Measurements from ENCODE around the gene GLIS2.
"Not testable (repeated sequence)": the region's sequence is repeated elsewhere in the genome, so short reads cannot be mapped to it uniquely, and the experiment has no call there.

The GLIS2 gene

DNA sequence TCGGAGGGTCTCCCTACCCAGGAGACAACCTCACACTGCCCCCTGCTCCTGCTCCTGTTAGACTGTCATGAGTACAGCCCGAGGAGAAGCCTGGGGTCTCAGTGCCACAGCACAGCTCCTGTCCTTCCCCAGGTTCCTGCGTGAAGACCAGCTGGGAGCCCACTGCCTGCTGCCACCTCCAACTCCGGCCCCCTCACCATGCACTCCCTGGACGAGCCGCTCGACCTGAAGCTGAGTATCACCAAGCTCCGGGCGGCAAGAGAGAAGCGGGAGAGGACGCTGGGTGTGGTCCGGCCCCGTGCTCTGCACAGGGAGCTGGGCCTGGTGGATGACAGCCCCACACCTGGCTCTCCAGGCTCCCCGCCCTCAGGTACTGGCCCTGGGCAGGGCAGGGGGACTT lies 16.2 kb downstream of the GLIS2 start:
- peaks cover 12% of the 10 kb centered on the region; the same call in 1 of the 2 replicates for H3K4me1 ChIP-seq (ENCODE audit: insufficient read depth, low read length)
- peaks cover 5% of the 10 kb centered on the region; the same call in 1 of the 2 replicates for H3K36me3 ChIP-seq (ENCODE audit: insufficient read depth, low read length)
- H3K9me3 ChIP-seq (ENCODE audit: control insufficient read depth, insufficient read depth, low read length): no peaks in the 10 kb centered on the region
- H3K9ac ChIP-seq (ENCODE audit: low read depth, low read length): no peak overlapping the region

DNA sequence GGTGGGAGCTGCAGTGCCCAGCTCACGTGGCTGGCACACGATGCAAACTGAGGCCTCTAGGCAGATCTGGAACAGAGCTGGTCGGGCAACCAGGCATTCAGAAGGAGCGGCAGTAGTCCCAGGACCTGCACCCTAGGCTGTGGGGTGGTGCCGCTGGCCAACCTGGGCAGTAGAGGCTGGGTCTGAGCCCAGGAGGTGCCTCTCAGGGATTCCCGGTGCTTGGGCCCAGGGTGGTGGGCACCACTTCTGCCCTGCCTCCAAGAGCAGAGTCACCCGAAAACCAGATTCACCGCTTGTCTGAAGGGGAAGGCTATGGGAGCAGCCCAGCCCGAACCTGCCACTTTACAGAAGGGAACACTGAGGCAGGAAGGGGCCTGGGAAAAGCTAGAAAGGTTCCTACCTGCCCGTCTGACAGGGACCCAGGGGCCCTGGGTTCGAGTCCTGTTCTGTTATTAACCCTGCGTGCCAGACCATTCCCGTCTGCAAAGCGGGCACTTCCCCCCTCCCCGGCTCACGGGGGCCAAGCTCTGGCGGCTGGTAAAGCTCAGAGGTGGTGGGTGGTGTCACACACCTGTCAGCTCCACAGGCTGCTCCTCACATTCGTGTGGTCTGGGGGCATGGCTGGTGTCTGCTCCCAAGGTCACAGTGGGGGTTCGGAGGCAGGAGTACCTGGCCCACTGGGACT lies 16.9 kb downstream of the GLIS2 start:
- no peak overlapping the region for H3K9ac ChIP-seq (ENCODE audit: low read depth, low read length)
- H3K4me1 ChIP-seq (ENCODE audit: insufficient read depth, low read length): peaks cover 10% of the 10 kb centered on the region; the same call in 1 of the 2 replicates
- H3K9me3 ChIP-seq (ENCODE audit: control insufficient read depth, insufficient read depth, low read length): no peaks in the 10 kb centered on the region
- peaks cover 5% of the 10 kb centered on the region; the same call in 1 of the 2 replicates for H3K36me3 ChIP-seq (ENCODE audit: insufficient read depth, low read length)

- no peaks in the 10 kb centered on the region for H3K9me3 ChIP-seq (ENCODE audit: control insufficient read depth, insufficient read depth, low read length)
- H3K4me1 ChIP-seq (ENCODE audit: insufficient read depth, low read length): peaks cover 9% of the 10 kb centered on the region; the same call in 1 of the 2 replicates
- H3K9ac ChIP-seq (ENCODE audit: low read depth, low read length): no peak overlapping the region
- peaks cover 5% of the 10 kb centered on the region; the same call in 1 of the 2 replicates for H3K36me3 ChIP-seq (ENCODE audit: insufficient read depth, low read length)
These were observed 17.4 kb downstream of the GLIS2 start for GRCh38 chr16:4333308-4333638.

DNA sequence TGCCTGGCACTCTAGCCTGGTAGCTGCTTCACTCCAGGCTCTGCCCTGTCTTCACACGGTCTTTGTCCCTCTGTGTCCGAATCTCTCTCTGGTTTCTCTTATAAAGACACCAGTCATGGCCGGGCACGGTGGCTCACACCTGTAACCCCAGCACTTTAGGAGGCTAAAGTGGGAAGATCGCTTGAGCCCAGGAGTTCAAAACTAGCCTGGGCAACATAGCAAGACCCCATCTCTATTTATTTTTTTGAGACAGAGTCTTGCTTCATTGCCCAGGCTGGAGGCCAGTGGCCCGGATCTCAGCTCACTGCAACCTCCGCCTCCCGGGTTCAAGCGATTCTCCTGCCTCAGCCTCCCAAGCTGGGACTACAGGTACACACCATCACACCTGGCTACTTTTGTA lies 17.8 kb downstream of the GLIS2 start:
- H3K4me1 ChIP-seq (ENCODE audit: insufficient read depth, low read length); H3K36me3 ChIP-seq (ENCODE audit: insufficient read depth, low read length); H3K9me3 ChIP-seq (ENCODE audit: control insufficient read depth, insufficient read depth, low read length); H3K9ac ChIP-seq (ENCODE audit: low read depth, low read length): not testable (repeated sequence)

DNA sequence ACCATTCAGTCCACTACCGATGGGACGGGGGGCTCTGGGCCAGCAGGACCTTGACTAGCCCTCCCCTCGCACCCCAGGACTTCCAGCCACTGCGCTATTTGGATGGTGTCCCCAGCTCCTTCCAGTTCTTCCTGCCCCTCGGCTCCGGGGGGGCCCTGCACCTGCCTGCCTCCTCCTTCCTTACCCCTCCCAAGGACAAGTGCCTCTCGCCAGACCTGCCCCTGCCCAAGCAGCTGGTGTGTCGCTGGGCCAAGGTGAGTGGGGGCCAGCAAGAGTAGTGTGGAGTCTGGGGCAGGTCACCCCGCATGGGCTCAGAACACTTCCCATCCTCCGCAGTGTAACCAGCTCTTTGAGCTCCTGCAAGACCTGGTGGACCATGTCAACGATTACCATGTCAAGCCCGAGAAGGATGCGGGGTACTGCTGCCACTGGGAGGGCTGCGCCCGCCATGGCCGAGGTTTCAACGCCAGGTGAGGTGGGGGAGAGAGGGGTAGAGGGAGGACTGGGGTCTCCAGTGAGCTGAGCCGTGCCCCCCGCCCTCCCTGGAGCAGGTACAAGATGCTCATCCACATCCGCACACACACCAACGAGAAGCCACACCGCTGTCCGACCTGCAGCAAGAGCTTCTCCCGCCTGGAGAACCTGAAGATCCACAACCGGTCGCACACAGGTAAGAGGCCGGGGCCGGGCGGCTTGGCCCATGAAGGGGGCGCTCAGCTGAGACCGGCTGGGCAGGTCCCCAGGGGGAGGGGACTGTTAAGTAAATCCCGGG lies 19.0 kb downstream of the GLIS2 start:
- H3K36me3 ChIP-seq (ENCODE audit: insufficient read depth, low read length): peaks cover 11% of the 10 kb centered on the region
- H3K9me3 ChIP-seq (ENCODE audit: control insufficient read depth, insufficient read depth, low read length): no peaks in the 10 kb centered on the region
- H3K9ac ChIP-seq (ENCODE audit: low read depth, low read length): no peak overlapping the region
- H3K4me1 ChIP-seq (ENCODE audit: insufficient read depth, low read length): no peaks in the 10 kb centered on the region

GRCh38 chr16:4336701-4337539 lies 21.1 kb downstream of the GLIS2 start:
- Histone ChIP-seq H3K36me3 (ENCODE audit: insufficient read depth, low read length) (peaks cover 18% of the 10 kb centered on the region), H3K9ac (ENCODE audit: low read depth, low read length) (no peak overlapping the region), H3K4me1 (ENCODE audit: insufficient read depth, low read length) (no peaks in the 10 kb centered on the region), H3K9me3 (ENCODE audit: control insufficient read depth, insufficient read depth, low read length) (no peaks in the 10 kb centered on the region)

- H3K9ac ChIP-seq (ENCODE audit: low read depth, low read length): no peak overlapping the region
- H3K36me3 ChIP-seq (ENCODE audit: insufficient read depth, low read length): peaks cover 18% of the 10 kb centered on the region
- H3K4me1 ChIP-seq (ENCODE audit: insufficient read depth, low read length): no peaks in the 10 kb centered on the region
- H3K9me3 ChIP-seq (ENCODE audit: control insufficient read depth, insufficient read depth, low read length): no peaks in the 10 kb centered on the region
These were observed 21.7 kb downstream of the GLIS2 start for GRCh38 chr16:4337540-4338088.

DNA sequence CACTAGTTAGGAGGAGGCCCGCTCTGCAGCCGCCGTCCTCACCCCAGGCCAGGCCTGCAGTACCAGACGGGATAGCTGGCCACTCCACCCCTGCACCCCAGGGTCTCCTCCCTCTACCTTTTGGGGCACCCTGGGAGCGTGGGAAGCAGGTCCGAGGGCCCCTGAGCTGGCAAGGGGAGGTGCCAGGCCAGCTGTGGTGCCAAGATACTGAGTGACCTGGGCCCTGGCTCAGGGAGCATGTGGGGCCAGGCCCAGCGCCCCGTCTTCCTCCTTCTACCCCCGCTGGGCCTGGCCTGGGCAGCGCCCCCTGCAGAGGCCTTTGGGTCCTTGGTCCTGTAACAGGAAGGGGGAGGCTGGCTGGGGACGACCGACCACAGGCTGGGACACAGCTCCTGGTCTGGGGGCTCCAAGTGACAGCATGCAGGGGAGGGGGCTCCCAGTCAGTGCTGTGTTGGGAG lies 22.3 kb downstream of the GLIS2 start:
- H3K9ac ChIP-seq (ENCODE audit: low read depth, low read length): no peak overlapping the region
- no peaks in the 10 kb centered on the region for H3K9me3 ChIP-seq (ENCODE audit: control insufficient read depth, insufficient read depth, low read length)
- H3K4me1 ChIP-seq (ENCODE audit: insufficient read depth, low read length): no peaks in the 10 kb centered on the region
- H3K36me3 ChIP-seq (ENCODE audit: insufficient read depth, low read length): peaks cover 18% of the 10 kb centered on the region

GRCh38 chr16:4338712-4339299 lies 22.9 kb downstream of the GLIS2 start:
- no peaks in the 10 kb centered on the region for H3K4me1 ChIP-seq (ENCODE audit: insufficient read depth, low read length)
- no peaks in the 10 kb centered on the region for H3K9me3 ChIP-seq (ENCODE audit: control insufficient read depth, insufficient read depth, low read length)
- H3K36me3 ChIP-seq (ENCODE audit: insufficient read depth, low read length): peaks cover 18% of the 10 kb centered on the region
- no peak overlapping the region for H3K9ac ChIP-seq (ENCODE audit: low read depth, low read length)

GRCh38 chr16:4339455-4339854 lies 23.6 kb downstream of the GLIS2 start:
- Histone ChIP-seq H3K36me3 (ENCODE audit: insufficient read depth, low read length) (peaks cover 18% of the 10 kb centered on the region), H3K9ac (ENCODE audit: low read depth, low read length) (no peak overlapping the region), H3K4me1 (ENCODE audit: insufficient read depth, low read length) (no peaks in the 10 kb centered on the region)

DNA sequence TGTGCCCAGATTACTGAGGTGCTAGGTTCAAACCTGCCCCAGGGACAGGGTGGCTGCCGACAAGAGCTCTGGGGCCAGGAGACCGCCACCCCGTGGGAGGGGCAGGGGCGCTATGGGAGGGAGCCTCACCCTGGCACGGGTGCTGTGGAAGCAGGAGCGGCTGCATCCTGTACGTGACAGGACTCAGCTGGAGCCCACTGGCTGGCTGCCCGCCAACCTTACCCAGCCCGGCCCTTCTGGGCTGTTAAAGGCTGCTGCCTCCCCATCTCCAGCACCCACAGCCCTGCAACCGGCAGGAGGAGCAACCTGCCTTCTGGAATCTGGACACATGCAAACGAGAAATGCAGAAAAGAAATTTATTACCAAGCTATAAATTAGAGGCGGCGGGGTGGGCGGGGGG lies 24.0 kb downstream of the GLIS2 start:
- H3K9ac ChIP-seq (ENCODE audit: low read depth, low read length): no peak overlapping the region
- H3K36me3 ChIP-seq (ENCODE audit: insufficient read depth, low read length): peaks cover 18% of the 10 kb centered on the region
- no peaks in the 10 kb centered on the region for H3K9me3 ChIP-seq (ENCODE audit: control insufficient read depth, insufficient read depth, low read length)
- no peaks in the 10 kb centered on the region for H3K4me1 ChIP-seq (ENCODE audit: insufficient read depth, low read length)

More at GRCh38 chr16:4339455-4339854, 23.6 kb downstream of the GLIS2 start:
- H3K9me3 ChIP-seq (ENCODE audit: control insufficient read depth, insufficient read depth, low read length): no peaks in the 10 kb centered on the region

- H3K9ac ChIP-seq (ENCODE audit: low read depth, low read length): no peak overlapping the region
- no peaks in the 10 kb centered on the region for H3K9me3 ChIP-seq (ENCODE audit: control insufficient read depth, insufficient read depth, low read length)
- H3K36me3 ChIP-seq (ENCODE audit: insufficient read depth, low read length): peaks cover 17% of the 10 kb centered on the region
These were observed 24.6 kb downstream of the GLIS2 start for GRCh38 chr16:4340443-4340842.

GRCh38 chr16:4341250-4341649 lies 25.4 kb downstream of the GLIS2 start:
- H3K36me3 ChIP-seq (ENCODE audit: insufficient read depth, low read length): peaks cover 13% of the 10 kb centered on the region
- no peak overlapping the region for H3K9ac ChIP-seq (ENCODE audit: low read depth, low read length)
- H3K4me1 ChIP-seq (ENCODE audit: insufficient read depth, low read length): no peaks in the 10 kb centered on the region

More at GRCh38 chr16:4340443-4340842, 24.6 kb downstream of the GLIS2 start:
- no peaks in the 10 kb centered on the region for H3K4me1 ChIP-seq (ENCODE audit: insufficient read depth, low read length)

More at GRCh38 chr16:4341250-4341649, 25.4 kb downstream of the GLIS2 start:
- no peaks in the 10 kb centered on the region for H3K9me3 ChIP-seq (ENCODE audit: control insufficient read depth, insufficient read depth, low read length)

Data from ES-I3 (cell line).